Kidney (tissue), 14 donors: Measurements from ENCODE around the gene CXCL17. TPM values are rescaled to one million over a fixed set of nuclear protein-coding genes. Genes with fewer than 3 reads are reported as not detected.

Experiments
- DNase-seq, 5 donors: peaks; one replicate each; pipeline ENCODE4 v3.0.0-alpha.2; 2013 to 2020
- FAIRE-seq: peaks from 2 replicates; lab custom pipeline; 2012; peaks lifted over from hg19 to GRCh38; lab: Jason Lieb, UNC
- H3K27ac ChIP-seq, 2 donors: one replicate each; pipeline ENCODE4 v1.7.0; 2013; ENCODE audit warnings: low read depth in 2 of 2, low read length in 2 of 2, inconsistent platforms in 1 of 2
- H3K27me3 ChIP-seq: one replicate; pipeline ENCODE4 v1.7.1; 2013; ENCODE audit warnings: low read length, inconsistent platforms; ENCODE audit not compliant: control insufficient read depth, insufficient read depth
- H3K36me3 ChIP-seq, 3 donors: one replicate each; pipeline versions ENCODE4 v1.7.0 to v1.7.1; 2013; ENCODE audit warnings: low read length in 3 of 3, control low read depth in 1 of 3, inconsistent platforms in 1 of 3; ENCODE audit not compliant: insufficient read depth in 3 of 3, control insufficient read depth in 2 of 3
- H3K4me1 ChIP-seq, 3 donors: one replicate each; pipeline versions ENCODE4 v1.7.0 to v1.7.1; 2013; ENCODE audit warnings: low read length in 3 of 3, inconsistent platforms in 1 of 3, low read depth in 1 of 3; ENCODE audit not compliant: control insufficient read depth in 2 of 3, insufficient read depth in 2 of 3
- H3K4me3 ChIP-seq, 3 donors: one replicate each; pipeline versions ENCODE4 v1.7.0 to v1.8.1; 2013; ENCODE audit warnings: low read length in 3 of 3, control low read depth in 1 of 3, inconsistent platforms in 1 of 3
- H3K9ac ChIP-seq, 3 donors: one replicate each; pipeline versions ENCODE4 v1.7.0 to v1.7.1; 2013; ENCODE audit warnings: low read length in 3 of 3, control low read depth in 1 of 3, inconsistent platforms in 1 of 3
- H3K9me3 ChIP-seq, 3 donors: one replicate each; pipeline versions ENCODE4 v1.7.0 to v1.7.1; 2013; ENCODE audit warnings: low read length in 3 of 3, control low read depth in 1 of 3, inconsistent platforms in 1 of 3; ENCODE audit not compliant: control insufficient read depth in 2 of 3, insufficient read depth in 1 of 3
- intact Hi-C: fragments of 100-400 bp; cut with DNase I; formaldehyde crosslinking; loops from one replicate; pipeline ENCODE4 v1.11.1; 2022
- polyA plus RNA-seq: library from polyadenylated mRNA; stranded (reverse); fragments of 350-450 nt; fragmentation: Illumina TruSeq; extraction: RNeasy Lipid Tissue Mini Kit (QIAGEN cat#74804); gene quantifications from one replicate; pipeline ENCODE4 v1.2.3, GENCODE V29; 2014; ENCODE audit warnings: low read depth, low replicate concordance; ENCODE audit not compliant: insufficient read depth
- total RNA-seq: library from RNA; stranded (reverse); fragmentation: NEBNext Ultra II Directional; extraction: Animal tissue kit (Norgen Biotek cat#: 25700); gene quantifications from one replicate; pipeline ENCODE4 v1.2.1, GENCODE V29; 2021
- TF ChIP-seq, protein P1 (sequence below): IDR thresholded peaks from 3 replicates; pipeline ENCODE4 v1.5.1; 2012; ENCODE audit warnings: mild to moderate bottlenecking, moderate library complexity, borderline replicate concordance; ENCODE audit not compliant: insufficient read depth; ENCODE audit errors: extremely low read depth
- donor health status: control.
- donor health status: control.
- donor health status: control.
- donor health status: control.
- donor health status: control.
- donor health status: DM: yes; HTN: yes; CAD: no.
- donor health status: Normal renal cell carcinoma (clear cell type).

The CXCL17 gene
- total and polyA plus RNA-seq, 2 donors from 2014 or later: not detected

DNA sequence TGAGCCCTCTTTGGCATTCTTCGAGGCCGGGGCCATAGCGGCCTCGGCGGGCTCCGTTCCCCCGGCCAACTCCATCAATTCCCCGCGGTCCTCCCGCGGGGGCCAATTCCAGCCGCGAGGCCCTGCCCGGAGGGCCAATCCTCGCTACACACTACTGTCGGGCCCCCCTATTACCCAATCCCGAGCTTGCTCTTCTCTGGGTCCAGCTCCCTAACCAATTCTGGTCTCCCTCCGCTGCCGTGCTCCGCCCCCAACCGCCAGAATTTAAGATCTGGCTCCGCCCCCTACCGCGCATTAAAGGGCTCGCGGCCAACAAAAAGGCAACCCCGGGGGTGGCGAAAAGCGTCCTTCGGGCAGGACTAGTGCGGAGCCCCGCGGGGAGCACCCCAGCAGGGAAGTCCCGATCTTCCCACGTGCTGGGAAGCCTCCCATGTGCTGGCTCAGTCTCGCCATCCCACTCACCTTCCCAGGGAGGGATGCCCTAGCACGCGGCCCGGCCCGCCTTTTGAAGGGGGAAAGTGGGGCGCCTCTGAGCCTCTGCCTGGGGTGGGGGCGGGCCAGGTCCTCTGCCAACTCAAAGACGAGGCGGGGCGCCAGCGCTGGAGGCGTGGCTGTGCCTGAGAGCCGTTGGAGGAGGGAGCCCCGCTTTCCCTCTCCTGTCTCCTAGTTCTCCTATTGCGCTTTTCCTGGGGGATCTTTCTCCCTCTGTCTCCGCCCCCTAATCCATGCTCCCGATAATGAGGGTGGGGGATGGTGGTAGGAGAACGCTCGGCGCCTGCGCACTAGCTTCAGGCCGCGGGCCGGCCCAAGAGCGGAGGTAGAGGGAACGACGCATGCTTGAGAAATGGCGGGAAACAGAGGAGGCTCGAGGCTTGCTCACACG lies 19.0 kb downstream of the CXCL17 start:
- peak overlapping the region; percentile 70 to 75 (median 74) for H3K4me3 ChIP-seq
- no peaks in the 10 kb centered on the region for H3K9me3 ChIP-seq
- FAIRE-seq (peak; percentile 32), DNase-seq (peak; percentile 94 to 98 (median 96))
- H3K27me3 ChIP-seq: no peaks in the 10 kb centered on the region
- intact Hi-C loops: no loop called here
- no peaks in the 10 kb centered on the region for H3K36me3 ChIP-seq
- H3K9ac ChIP-seq: peak overlapping the region in 2 of 3 donors; percentile 49 to 76
- H3K4me1 ChIP-seq: peaks cover 0 to 14% (median 8%) of the 10 kb centered on the region in 3 donors
- TF ChIP-seq, protein P1, sequence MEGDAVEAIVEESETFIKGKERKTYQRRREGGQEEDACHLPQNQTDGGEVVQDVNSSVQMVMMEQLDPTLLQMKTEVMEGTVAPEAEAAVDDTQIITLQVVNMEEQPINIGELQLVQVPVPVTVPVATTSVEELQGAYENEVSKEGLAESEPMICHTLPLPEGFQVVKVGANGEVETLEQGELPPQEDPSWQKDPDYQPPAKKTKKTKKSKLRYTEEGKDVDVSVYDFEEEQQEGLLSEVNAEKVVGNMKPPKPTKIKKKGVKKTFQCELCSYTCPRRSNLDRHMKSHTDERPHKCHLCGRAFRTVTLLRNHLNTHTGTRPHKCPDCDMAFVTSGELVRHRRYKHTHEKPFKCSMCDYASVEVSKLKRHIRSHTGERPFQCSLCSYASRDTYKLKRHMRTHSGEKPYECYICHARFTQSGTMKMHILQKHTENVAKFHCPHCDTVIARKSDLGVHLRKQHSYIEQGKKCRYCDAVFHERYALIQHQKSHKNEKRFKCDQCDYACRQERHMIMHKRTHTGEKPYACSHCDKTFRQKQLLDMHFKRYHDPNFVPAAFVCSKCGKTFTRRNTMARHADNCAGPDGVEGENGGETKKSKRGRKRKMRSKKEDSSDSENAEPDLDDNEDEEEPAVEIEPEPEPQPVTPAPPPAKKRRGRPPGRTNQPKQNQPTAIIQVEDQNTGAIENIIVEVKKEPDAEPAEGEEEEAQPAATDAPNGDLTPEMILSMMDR: no peak
- peak overlapping the region; percentile 67 to 81 for H3K27ac ChIP-seq

DNA sequence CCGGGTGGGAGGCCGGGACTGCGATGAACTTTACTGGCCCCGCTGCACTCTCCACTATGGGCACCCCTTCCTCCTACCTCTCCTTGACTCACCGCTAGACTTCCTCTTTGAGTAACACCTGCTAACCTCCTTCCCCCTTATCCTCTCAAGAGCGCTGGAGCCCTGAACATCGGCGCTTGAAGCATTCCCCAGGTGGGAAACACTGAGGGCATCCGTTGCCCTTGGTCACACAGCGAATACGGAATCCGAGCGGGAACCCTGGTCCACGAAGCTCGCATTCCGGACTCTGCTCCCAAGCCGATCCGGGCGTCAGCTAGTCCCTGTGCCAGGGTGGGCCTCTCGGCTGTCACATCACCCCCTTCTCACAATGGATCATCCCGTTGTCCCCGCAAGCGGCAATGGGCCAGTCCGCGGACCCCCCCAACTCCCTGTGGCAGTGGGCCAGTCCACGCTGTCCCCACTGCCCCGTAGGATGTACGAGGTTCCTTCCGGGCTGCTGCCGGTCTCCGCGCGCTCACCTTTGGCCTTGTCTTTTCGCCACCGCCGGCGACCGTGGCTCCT lies 19.8 kb downstream of the CXCL17 start:
- no peaks in the 10 kb centered on the region for H3K27me3 ChIP-seq
- FAIRE-seq (no peak), DNase-seq (peak in 4 of 5 donors; percentile 80 to 90 (median 86))
- peaks cover 0 to 14% (median 8%) of the 10 kb centered on the region in 3 donors for H3K4me1 ChIP-seq
- intact Hi-C loops: no loop called here
- H3K9ac ChIP-seq: peak overlapping the region; percentile 29 to 76 (median 49)
- H3K4me3 ChIP-seq: peak overlapping the region; percentile 70 to 75 (median 74)
- H3K9me3 ChIP-seq: no peaks in the 10 kb centered on the region
- no peaks in the 10 kb centered on the region for H3K36me3 ChIP-seq
- peak overlapping the region; percentile 67 to 81 for H3K27ac ChIP-seq
- TF ChIP-seq, protein P1: no peak

DNA sequence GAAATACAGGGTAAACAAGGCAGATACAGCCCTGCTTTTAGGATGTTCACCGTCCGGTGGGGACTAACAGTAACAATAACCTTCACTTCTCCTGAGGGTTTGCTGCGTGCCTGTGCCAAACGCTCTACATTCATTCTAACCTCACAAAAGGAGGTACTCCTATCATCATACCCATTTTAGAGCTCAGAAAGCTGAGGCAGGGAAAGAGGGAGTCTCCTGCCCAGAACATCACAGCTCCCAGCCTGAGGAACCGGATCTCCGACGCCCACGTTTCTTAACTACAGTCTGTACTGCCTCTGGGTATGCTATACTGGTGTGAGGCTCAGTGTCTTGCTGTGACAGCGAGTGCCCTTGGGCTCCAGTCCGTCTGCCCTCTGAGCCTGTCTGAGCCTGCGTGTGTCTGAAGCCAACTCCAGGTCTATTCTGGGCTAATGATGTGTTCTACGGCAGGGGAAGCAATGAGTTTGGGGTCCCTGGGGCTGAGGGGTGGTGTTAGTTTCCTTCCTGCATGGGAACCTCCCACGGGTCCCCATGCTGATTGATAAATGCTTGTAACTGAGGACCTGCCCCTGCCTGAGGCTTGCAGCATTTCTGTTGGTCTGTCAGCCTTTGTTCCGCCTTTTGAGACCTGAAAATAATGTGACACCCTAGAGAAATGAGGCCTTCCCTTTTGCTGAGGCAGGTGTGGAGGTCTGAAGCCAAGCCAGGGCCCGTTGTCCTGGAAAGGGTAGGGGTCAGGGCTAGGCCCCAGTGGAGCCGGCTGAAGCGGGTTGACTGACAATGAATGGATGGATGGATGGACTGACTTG lies 20.4 kb downstream of the CXCL17 start:
- peak overlapping the region; percentile 70 to 75 (median 74) for H3K4me3 ChIP-seq
- H3K9me3 ChIP-seq: no peaks in the 10 kb centered on the region
- intact Hi-C loops: no loop called here
- H3K9ac ChIP-seq: peak overlapping the region in 2 of 3 donors; percentile 49 to 76
- H3K36me3 ChIP-seq: no peaks in the 10 kb centered on the region
- FAIRE-seq (no peak), DNase-seq (peak in 3 of 5 donors; percentile 35 to 63 (median 51))
- TF ChIP-seq, protein P1: no peak
- peaks cover 0 to 14% (median 8%) of the 10 kb centered on the region in 3 donors for H3K4me1 ChIP-seq
- H3K27me3 ChIP-seq: no peaks in the 10 kb centered on the region
- H3K27ac ChIP-seq: peak overlapping the region; percentile 44 to 81
